Endothelial cell of umbilical vein (primary cell): ENCODE results near the gene GTSF1L. TPM values are rescaled to one million over a fixed set of nuclear protein-coding genes. Genes with fewer than 3 reads are reported as not detected.

Experiments used
- BruUV-seq: library from RNA; stranded (reverse); fragments of 400-500 nt; replicated peaks from 2 replicates; lab custom pipeline; 2021; lab: Mats Ljungman, UMichigan
- CTCF ChIA-PET: fragments of 300-600, 350-600 bp; sonication (Branson Sonifier 250); formaldehyde crosslinking; loops from one replicate; lab custom pipeline; 2021; ENCODE audit warnings: antibody characterized with exemption, inconsistent platforms; lab: Charles Lee
- POLR2A ChIA-PET: fragments of 300-600, 350-600 bp; sonication (Branson Sonifier 250); formaldehyde crosslinking; loops from one replicate; lab custom pipeline; 2021; ENCODE audit warnings: antibody characterized with exemption, inconsistent platforms; lab: Charles Lee
- DNase-seq: peaks from one replicate; pipeline ENCODE4 v3.0.0-alpha.2; 2011; ENCODE audit warnings: low read depth, low spot score
- FAIRE-seq: peaks from 2 replicates; lab custom pipeline; 2011; peaks lifted over from hg19 to GRCh38; lab: Jason Lieb, UNC
- H2AFZ ChIP-seq: 2 replicates; pipeline ENCODE4 v1.6.0; 2012; ENCODE audit warnings: low read depth, low read length, control low read depth, inconsistent platforms
- H3K27ac ChIP-seq: 2 replicates; pipeline ENCODE4 v1.5.1; 2011; ENCODE audit warnings: low read depth, mild to moderate bottlenecking, control low read depth, low read length, moderate library complexity; ENCODE audit not compliant: insufficient read depth
- H3K27me3 ChIP-seq, 2 experiments: 2 replicates each; pipeline versions ENCODE4 v1.6.0 to v1.6.1; 2011; ENCODE audit warnings: low read length in 2 of 2, mixed read lengths in 1 of 2; ENCODE audit not compliant: control insufficient read depth in 2 of 2, insufficient read depth in 2 of 2
- H3K36me3 ChIP-seq, 2 experiments: 2 replicates in 1 of 2; 3 replicates in 1 of 2; pipeline ENCODE4 v1.5.1; 2011; ENCODE audit warnings: low read length in 2 of 2, mild to moderate bottlenecking in 1 of 2, moderate library complexity in 1 of 2; ENCODE audit not compliant: control insufficient read depth in 2 of 2, insufficient read depth in 2 of 2; ENCODE audit errors: extremely low read depth in 1 of 2
- H3K4me1 ChIP-seq: 3 replicates; pipeline ENCODE4 v1.5.1; 2011; ENCODE audit warnings: mild to moderate bottlenecking, low read length; ENCODE audit not compliant: control insufficient read depth, insufficient read depth; ENCODE audit errors: extremely low read depth
- H3K4me2 ChIP-seq: 2 replicates; pipeline ENCODE4 v1.6.1; 2011; ENCODE audit warnings: low read length, control low read depth, mixed read lengths; ENCODE audit not compliant: insufficient read depth
- H3K4me3 ChIP-seq, 3 experiments: fragments of 200-600 bp in 1 of 3; sonication (generic), shearing (Covaris generic) in 1 of 3; replicated peaks in 1 of 3; 2 replicates each; pipeline ENCODE4 v1.5.1; 2011 to 2016; ENCODE audit warnings: control low read depth in 3 of 3, low read length in 3 of 3, mild to moderate bottlenecking in 2 of 3, inconsistent platforms in 1 of 3, low read depth in 1 of 3, moderate library complexity in 1 of 3; ENCODE audit not compliant: insufficient read depth in 1 of 3
- H3K79me2 ChIP-seq: 2 replicates; pipeline ENCODE4 v1.6.0; 2012; ENCODE audit warnings: low read length, inconsistent platforms; ENCODE audit not compliant: control insufficient read depth, insufficient read depth
- H3K9ac ChIP-seq: replicated peaks from 2 replicates; pipeline ENCODE3; 2011; ENCODE audit warnings: low read length, control low read depth; ENCODE audit not compliant: insufficient read depth; ENCODE audit errors: extremely low read depth
- H3K9me1 ChIP-seq: replicated peaks from 3 replicates; pipeline ENCODE4 v1.6.0; 2011; ENCODE audit warnings: mild to moderate bottlenecking, low read length; ENCODE audit not compliant: control insufficient read depth, insufficient read depth; ENCODE audit errors: extremely low read depth
- H3K9me3 ChIP-seq: replicated peaks from 2 replicates; pipeline ENCODE4 v1.5.1; 2012; ENCODE audit warnings: low read length, inconsistent platforms; ENCODE audit not compliant: control insufficient read depth, insufficient read depth
- H4K20me1 ChIP-seq: replicated peaks from 2 replicates; pipeline ENCODE3; 2011; ENCODE audit warnings: mild to moderate bottlenecking, low read length; ENCODE audit not compliant: control insufficient read depth, insufficient read depth; ENCODE audit errors: extremely low read depth
- EZH2 ChIP-seq: IDR thresholded peaks from 2 replicates; pipeline ENCODE4 v1.6.1; 2012; ENCODE audit warnings: borderline replicate concordance, low read depth, mild to moderate bottlenecking, moderate library complexity, low read length, inconsistent platforms; ENCODE audit not compliant: severe bottlenecking
- FOS ChIP-seq: IDR thresholded peaks from 2 replicates; pipeline ENCODE4 v1.6.1; 2011; ENCODE audit warnings: mild to moderate bottlenecking, low read length, moderate library complexity, borderline replicate concordance; ENCODE audit not compliant: insufficient read depth
- GATA2 ChIP-seq: IDR thresholded peaks from 2 replicates; pipeline ENCODE4 v1.7.0; 2011; ENCODE audit warnings: low read depth, mild to moderate bottlenecking, moderate library complexity, mixed read lengths, low read length; ENCODE audit not compliant: insufficient read length, insufficient read depth
- JUN ChIP-seq: IDR thresholded peaks from 2 replicates; pipeline ENCODE4 v1.6.1; 2011; ENCODE audit warnings: borderline replicate concordance, low read depth; ENCODE audit not compliant: insufficient read length, insufficient read depth
- MYC ChIP-seq: IDR thresholded peaks from one replicate; pipeline ENCODE4 v1.6.1; 2011; ENCODE audit warnings: mild to moderate bottlenecking, low read depth, low read length
- POLR2A ChIP-seq: IDR thresholded peaks from 2 replicates; pipeline ENCODE4 v1.6.1; 2012; ENCODE audit warnings: low read depth, mild to moderate bottlenecking, control low read depth, low read length
- POLR2AphosphoS5 ChIP-seq: IDR thresholded peaks from 2 replicates; pipeline ENCODE4 v1.6.1; 2012; ENCODE audit warnings: low read depth, mild to moderate bottlenecking, control low read depth, low read length, moderate library complexity; ENCODE audit not compliant: insufficient read depth
- dilution Hi-C: fragments of 300-500 bp; cut with MboI; formaldehyde crosslinking; loops from one replicate; pipeline ENCODE4 v1.15.0; 2019; ENCODE audit warnings: low sequenced_read_pairs; ENCODE audit not compliant: extremely low pct_ligation_motif_present
- intact Hi-C: fragments of 100-400 bp; cut with micrococcal nuclease; formaldehyde crosslinking; loops from one replicate; pipeline ENCODE4 v1.10.0; 2022
- polyA plus RNA-seq, 4 experiments: library from polyadenylated mRNA; depleted of rRNA in 3 of 4; stranded (reverse) in 3 of 4; unstranded in 1 of 4; fragments of >200 nt; gene quantifications; 2 replicates each; pipeline versions ENCODE4 v1.2.1 to v1.2.3, GENCODE V29; 2011 to 2012; ENCODE audit warnings: missing spikeins in 1 of 4
- total RNA-seq: library from RNA; stranded (reverse); gene quantifications from 2 replicates; pipeline ENCODE4 v1.2.3, GENCODE V29; 2021
- TF ChIP-seq, protein P1 (sequence below): IDR thresholded peaks from 2 replicates; pipeline ENCODE4 v1.6.1; 2011; ENCODE audit not compliant: insufficient read depth, insufficient read length
- TF ChIP-seq, protein P2 (sequence below), 2 donors: IDR thresholded peaks; 1 replicate in 1 of 2; 2 replicates in 1 of 2; pipeline ENCODE4 v1.5.1; 2011; ENCODE audit warnings: low read length in 2 of 2, mild to moderate bottlenecking in 2 of 2, moderate library complexity in 2 of 2, control low read depth in 1 of 2, inconsistent platforms in 1 of 2, low read depth in 1 of 2; ENCODE audit not compliant: insufficient read depth in 1 of 2; ENCODE audit errors: extremely low read depth in 1 of 2

Gene GTSF1L
- total and polyA plus RNA-seq, 2 donors (not counting 3 experiments of a cell fraction or from before 2014, with no cell fraction given): not detected

DNA sequence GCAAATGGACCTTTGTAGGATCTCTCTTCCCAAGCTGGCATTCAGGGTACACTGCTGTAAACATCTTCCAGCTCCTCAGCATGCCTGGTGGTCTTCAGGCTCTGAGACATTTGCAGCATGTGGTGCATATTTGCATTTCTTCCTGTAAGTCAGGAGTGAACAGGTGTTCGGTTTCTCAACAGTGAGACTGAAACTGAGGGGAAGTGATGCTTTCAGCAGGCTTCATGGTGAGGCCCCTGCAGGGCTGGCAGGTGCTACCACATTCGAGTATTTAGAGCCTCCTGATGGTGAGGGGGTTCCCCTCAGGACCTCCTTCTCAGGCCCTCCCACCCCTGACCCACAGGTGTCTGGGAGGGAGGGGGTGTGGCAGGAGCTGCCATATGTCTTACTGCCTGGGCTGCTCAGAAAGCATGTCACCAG is 44.8 kb downstream of the GTSF1L start:
- CTCF ChIA-PET: interaction anchor here (2.5 kb wide), 1 partner anchor 10 kb away, joined by 9 read pairs; no protein-coding TSS in a partner anchor
- H3K27ac ChIP-seq: no peak overlapping the region

More for the DNA sequence above, 44.8 kb downstream of the GTSF1L start:
- H3K4me3 ChIP-seq: no peak overlapping the region
- no peaks in the 10 kb centered on the region for H3K9me3 ChIP-seq
- TF ChIP-seq GATA2 (no peak), JUN (no peak), POLR2A (no peak), EZH2 (no peak), FOS (no peak), MYC (no peak), POLR2AphosphoS5 (no peak)
- TF ChIP-seq, protein P1, sequence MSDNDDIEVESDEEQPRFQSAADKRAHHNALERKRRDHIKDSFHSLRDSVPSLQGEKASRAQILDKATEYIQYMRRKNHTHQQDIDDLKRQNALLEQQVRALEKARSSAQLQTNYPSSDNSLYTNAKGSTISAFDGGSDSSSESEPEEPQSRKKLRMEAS: no peak
- TF ChIP-seq, protein P2, sequence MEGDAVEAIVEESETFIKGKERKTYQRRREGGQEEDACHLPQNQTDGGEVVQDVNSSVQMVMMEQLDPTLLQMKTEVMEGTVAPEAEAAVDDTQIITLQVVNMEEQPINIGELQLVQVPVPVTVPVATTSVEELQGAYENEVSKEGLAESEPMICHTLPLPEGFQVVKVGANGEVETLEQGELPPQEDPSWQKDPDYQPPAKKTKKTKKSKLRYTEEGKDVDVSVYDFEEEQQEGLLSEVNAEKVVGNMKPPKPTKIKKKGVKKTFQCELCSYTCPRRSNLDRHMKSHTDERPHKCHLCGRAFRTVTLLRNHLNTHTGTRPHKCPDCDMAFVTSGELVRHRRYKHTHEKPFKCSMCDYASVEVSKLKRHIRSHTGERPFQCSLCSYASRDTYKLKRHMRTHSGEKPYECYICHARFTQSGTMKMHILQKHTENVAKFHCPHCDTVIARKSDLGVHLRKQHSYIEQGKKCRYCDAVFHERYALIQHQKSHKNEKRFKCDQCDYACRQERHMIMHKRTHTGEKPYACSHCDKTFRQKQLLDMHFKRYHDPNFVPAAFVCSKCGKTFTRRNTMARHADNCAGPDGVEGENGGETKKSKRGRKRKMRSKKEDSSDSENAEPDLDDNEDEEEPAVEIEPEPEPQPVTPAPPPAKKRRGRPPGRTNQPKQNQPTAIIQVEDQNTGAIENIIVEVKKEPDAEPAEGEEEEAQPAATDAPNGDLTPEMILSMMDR (IDR thresholded peaks at IDR 0.05; ENCODE audit: extremely low read depth in 1 of 2, insufficient read depth in 1 of 2, low read depth in 1 of 2, low read length in 2 of 2): no peak
- dilution Hi-C loops (no loop called here), intact Hi-C loops (no loop called here)
- no peaks in the 10 kb centered on the region for H3K27me3 ChIP-seq
- no peaks in the 10 kb centered on the region for H4K20me1 ChIP-seq
- no peak overlapping the region for H2AFZ ChIP-seq
- no TSS peak for BruUV-seq
- H3K4me2 ChIP-seq: no peak overlapping the region
- no peak overlapping the region for H3K9ac ChIP-seq
- POLR2A ChIA-PET: interaction anchor here (0.6 kb wide), 1 partner anchor 15 kb away, joined by 3 read pairs; no protein-coding TSS in a partner anchor
- H3K4me1 ChIP-seq: no peaks in the 10 kb centered on the region
- H3K79me2 ChIP-seq: peaks cover 7% of the 10 kb centered on the region
- DNase-seq (no peak), FAIRE-seq (no peak)
- no peaks in the 10 kb centered on the region for H3K9me1 ChIP-seq
- peaks cover 0 to 1% of the 10 kb centered on the region in 2 experiments for H3K36me3 ChIP-seq
